Limb (tissue), 2 donors: ENCODE results near the gene BNC1.
"Not testable (repeated sequence)": the region's sequence is repeated elsewhere in the genome, so short reads cannot be mapped to it uniquely, and the experiment has no call there.

ENCODE experiments used
- DNase-seq, 2 donors: peaks; one replicate each; pipeline ENCODE4 v3.0.0-alpha.2; 2016; ENCODE audit errors: extremely low spot score in 2 of 2

BNC1 gene

DNA sequence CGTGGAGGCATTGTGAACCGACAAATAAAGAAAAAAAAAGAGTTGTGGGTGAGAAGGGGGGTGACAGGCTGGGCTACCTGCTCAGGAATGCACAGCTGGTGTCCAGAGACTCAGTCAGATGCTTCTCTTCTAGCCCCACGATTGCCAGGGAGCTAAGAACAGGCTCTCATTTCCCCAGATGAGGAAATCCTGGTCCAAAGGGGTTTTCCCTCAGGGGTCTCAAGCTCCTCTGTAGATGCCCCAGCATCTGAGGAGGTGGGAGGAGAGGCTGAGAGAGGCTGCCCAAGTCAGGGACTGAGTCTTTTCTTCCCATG, 35.5 kb downstream of the BNC1 start:
- DNase-seq, result no peak

DNA sequence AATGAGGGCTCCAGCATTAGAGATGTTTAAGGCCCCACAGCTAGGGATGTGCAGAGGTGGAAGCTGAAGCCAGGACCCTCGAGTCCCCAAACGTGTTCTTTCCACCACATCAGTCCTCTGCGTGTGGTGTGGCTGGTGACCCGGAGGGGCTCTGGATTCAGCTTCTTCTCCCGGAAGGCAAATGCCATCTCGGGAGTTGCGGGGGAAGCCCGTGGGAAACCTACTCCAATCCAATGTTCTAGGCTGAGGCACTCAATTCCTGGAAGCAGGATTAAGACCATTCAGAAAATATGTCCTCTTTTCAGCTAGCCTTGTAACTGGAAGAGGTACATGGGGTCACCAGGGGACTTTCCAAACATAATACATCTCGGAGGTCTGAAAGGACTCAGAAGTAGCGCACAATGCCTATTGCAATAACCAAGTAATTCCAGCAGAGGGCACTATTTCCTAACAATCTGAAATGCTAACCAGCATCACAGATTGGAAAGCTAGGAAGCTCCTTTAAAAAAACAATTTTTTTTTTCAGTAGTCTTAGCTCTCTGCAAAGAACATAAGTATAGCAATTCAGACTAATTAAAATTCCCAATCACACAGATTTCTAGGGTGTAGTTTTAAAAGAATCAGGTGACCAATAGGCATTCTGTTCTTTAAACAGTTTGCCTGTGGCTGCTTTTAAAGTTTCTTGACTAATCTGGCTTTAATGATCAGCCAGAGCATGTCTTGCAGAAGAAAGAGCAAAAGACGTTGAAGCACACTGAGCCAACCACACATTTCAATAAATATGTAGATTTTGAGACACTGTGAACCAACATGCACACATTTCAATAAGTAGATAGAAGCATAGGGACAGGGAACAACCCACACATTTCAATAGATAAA, 36.1 kb downstream of the BNC1 start:
- peak; percentile 41 to 82 for DNase-seq

DNA sequence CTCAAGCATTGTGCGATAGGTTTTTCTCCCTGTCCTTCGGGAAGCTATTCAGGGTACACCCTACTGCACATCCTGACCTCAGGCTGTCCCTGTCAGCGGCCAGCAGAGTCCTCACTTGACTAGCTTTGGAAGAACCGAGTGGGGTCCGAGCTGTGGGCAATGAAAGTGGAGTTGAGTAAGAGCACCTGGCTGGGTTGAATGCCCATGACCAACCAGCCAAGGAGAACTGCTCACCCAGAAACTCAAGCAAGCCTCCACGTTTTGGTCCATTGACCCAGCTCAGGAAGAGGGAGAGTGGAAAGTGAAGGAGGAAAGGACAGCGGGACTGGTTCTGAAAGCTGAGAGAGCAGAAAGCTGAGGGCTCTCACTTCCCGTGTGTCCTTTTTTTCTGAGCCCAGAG, 40.8 kb downstream of the BNC1 start:
- DNase-seq, result no peak

DNA sequence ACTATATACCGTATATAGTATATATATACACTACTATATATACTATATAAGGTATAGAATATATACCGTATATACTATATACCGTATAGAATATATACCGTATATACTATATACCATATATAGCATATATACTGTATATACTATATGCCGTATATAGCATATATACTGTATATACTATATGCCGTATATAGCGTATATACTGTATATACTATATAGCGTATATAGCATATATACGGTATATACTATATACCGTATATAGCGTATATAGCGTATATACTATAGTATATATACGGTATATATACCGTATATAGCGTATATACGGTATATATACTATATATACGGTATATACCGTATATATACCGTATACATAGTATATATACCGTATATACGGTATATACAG, 54.2 kb downstream of the BNC1 start:
- no peak for DNase-seq

GRCh38 chr15:83225449-83225848, 59.0 kb downstream of the BNC1 start:
- no peak for DNase-seq

GRCh38 chr15:83221781-83222180, 62.7 kb downstream of the BNC1 start:
- DNase-seq, result not testable (repeated sequence)

DNA sequence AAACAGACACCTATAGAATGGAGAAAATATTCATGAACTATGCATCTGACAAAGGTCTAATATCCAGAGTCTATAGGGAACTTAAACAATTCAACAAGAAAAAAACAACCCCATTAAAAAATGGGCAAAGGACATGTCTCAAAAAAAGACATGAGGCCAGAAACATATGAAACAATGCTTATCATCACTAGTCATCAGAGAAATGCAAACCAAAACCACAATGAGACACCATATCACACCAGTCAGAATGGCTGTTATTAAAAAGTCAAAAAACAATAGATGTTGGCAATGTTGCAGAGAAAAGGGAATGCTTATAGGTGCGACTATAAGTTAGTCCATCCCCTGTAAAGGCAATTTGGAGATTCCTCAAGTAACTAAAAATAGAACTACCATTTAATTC, 65.4 kb downstream of the BNC1 start:
- DNase-seq, result no peak

DNA sequence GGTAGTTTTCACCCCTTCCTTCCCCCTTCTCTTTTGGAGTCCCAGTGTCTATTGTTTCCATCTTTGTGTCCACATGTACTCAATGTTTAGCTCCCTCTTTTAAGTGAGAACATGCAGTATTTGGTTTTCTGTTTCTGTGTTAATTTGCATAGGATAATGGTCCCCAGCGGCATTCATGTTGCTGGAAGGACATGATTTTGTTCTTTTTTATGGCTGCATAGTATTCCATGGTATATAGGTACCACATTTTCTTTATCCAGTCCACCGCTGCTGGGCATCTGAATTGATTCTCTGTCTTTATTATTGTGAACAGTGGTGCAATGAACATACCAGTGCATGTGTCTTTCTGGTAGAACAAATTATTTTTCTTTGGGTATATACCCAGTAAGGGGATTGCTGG, 69.2 kb downstream of the BNC1 start:
- DNase-seq, result no peak

DNA sequence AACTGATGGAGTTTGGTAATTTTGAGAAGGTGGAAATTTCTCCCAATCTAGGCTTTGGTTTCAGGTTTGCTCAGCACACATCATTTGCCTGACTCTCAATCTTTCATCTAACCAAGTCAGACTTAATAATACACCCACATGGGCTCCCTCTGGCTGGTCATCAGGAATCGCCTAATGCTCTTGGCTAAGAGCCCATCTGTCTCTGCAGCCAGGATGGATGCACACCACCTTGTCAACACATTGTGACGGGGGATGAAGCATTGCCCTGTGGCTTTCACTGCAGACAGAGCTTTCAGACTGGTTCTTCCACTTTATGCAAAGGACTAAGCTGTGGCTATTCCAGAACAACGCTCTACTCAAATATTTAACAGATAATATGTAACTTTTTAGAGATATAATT, 73.8 kb downstream of the BNC1 start:
- no peak for DNase-seq

DNA sequence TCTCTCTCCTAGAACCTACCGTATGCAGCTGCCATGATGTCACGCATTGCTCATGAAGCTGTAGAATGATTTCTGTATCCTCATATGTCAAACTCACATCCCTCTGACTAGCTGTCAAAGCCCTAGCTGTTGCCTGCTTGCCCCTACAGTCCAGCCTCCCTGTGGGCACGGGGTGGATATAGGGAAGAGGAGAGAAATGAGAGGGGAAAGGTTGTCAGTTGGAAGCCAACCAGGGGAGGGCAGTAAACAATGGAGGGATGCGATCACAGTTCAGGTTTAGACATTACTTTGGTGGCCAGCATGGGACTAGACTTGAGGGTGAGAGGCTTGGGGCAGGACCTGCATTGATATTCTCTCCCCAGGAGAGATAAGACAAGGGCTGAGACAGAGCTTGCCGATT, 75.1 kb downstream of the BNC1 start:
- DNase-seq, result no peak

GRCh38 chr15:83208367-83208661, 76.2 kb downstream of the BNC1 start:
- DNase-seq, result no peak

GRCh38 chr15:83207660-83208366, 76.7 kb downstream of the BNC1 start, which contains the start of gene HDGFL3:
Gene HDGFL3, minus strand, starts transcription at chr15:83207823. Its CDS starts 409 bp downstream, at chr15:83207414.
- DNase-seq, result peak; percentile 71 to 91

- DNase-seq, result peak; percentile 40 to 82
Measured at GRCh38 chr15:83207009-83207659, 77.3 kb downstream of the BNC1 start.

DNA sequence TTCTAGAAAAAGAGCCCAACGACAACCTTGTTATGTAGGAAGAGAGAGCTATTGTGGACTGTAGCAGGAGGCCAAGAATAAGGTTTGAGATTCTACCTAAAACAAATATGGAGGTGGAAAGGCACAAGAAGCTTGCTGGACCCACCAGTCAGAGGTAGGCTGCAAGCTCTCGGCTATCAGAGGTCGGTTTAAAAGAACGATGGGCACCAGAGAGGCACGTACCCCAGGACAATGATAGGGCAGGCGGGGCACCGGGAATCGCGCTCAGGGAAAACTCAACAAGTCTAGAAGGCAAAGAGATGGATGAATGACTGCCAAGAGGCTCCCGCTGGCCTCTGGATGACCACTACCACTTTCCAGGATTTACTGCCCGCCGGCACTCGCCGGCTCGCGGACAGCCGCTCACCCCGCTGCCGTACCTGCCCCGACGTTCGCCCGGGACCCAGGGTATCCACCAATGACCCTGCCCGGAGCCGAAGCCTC, 77.9 kb downstream of the BNC1 start:
- peak in 1 of 2 donors; percentile 69 for DNase-seq
